CD4-positive, alpha-beta T cell (primary cell): ENCODE results near the gene SLIT1. TPM values are rescaled to one million over a fixed set of nuclear protein-coding genes. Genes with fewer than 3 reads are reported as not detected.

ENCODE experiments used
- ATAC-seq: fragments of 200-7000 bp; cut with Tn5 transposase; one replicate; pipeline ENCODE4 v1.10.0; 2022; ENCODE audit warnings: mild to moderate bottlenecking; ENCODE audit not compliant: poor library complexity
- CTCF ChIA-PET: fragments of 350-600 bp; sonication (Branson Sonifier 250); formaldehyde crosslinking; loops from one replicate; lab custom pipeline; 2021; ENCODE audit warnings: antibody characterized with exemption, inconsistent platforms; lab: Charles Lee
- POLR2A ChIA-PET: fragments of 350-600 bp; sonication (Branson Sonifier 250); formaldehyde crosslinking; loops from one replicate; lab custom pipeline; 2021; ENCODE audit warnings: antibody characterized with exemption, inconsistent platforms; lab: Charles Lee
- DNase-seq, 14 experiments: peaks; one replicate each; pipeline ENCODE4 v3.0.0-alpha.2; 2013 to 2020; ENCODE audit warnings: mixed read lengths in 2 of 14
- H3K27ac ChIP-seq, 2 donors: one replicate each; pipeline versions ENCODE4 v1.5.1 to v1.7.0; 2013; ENCODE audit warnings: low read length in 2 of 2, low read depth in 1 of 2, mild to moderate bottlenecking in 1 of 2
- H3K27me3 ChIP-seq, 2 experiments: 1 replicate in 1 of 2; 2 replicates in 1 of 2; pipeline versions ENCODE4 v1.6.1 to v1.7.0; 2013; ENCODE audit warnings: low read length in 2 of 2, control low read depth in 1 of 2, mild to moderate bottlenecking in 1 of 2, moderate library complexity in 1 of 2; ENCODE audit not compliant: insufficient read depth in 2 of 2, control insufficient read depth in 1 of 2
- H3K36me3 ChIP-seq: one replicate; pipeline ENCODE4 v1.6.1; 2013; ENCODE audit warnings: low read length, control low read depth; ENCODE audit not compliant: insufficient read depth
- H3K4me1 ChIP-seq: one replicate; pipeline ENCODE4 v1.6.1; 2013; ENCODE audit warnings: low read length, control low read depth; ENCODE audit not compliant: insufficient read depth
- H3K4me3 ChIP-seq: one replicate; pipeline ENCODE4 v1.5.1; 2013; ENCODE audit warnings: mild to moderate bottlenecking, low read length, moderate library complexity
- H3K9me3 ChIP-seq, 2 experiments: 1 replicate in 1 of 2; 2 replicates in 1 of 2; pipeline versions ENCODE4 v1.6.1 to v1.7.0; 2013; ENCODE audit warnings: low read length in 2 of 2, mild to moderate bottlenecking in 2 of 2, control low read depth in 1 of 2, moderate library complexity in 1 of 2; ENCODE audit not compliant: control insufficient read depth in 1 of 2, insufficient read depth in 1 of 2
- H3K27ac Mint-ChIP-seq: one replicate; pipeline ENCODE4 v1.8.0; 2020; ENCODE audit warnings: mixed read lengths
- H3K27me3 Mint-ChIP-seq: one replicate; pipeline ENCODE4 v1.8.0; 2021; ENCODE audit warnings: mixed read lengths
- H3K36me3 Mint-ChIP-seq: one replicate; pipeline ENCODE4 v1.8.0; 2021; ENCODE audit warnings: low read depth, mixed read lengths
- H3K4me1 Mint-ChIP-seq: one replicate; pipeline ENCODE4 v1.8.0; 2021; ENCODE audit warnings: low read depth, mixed read lengths
- H3K4me3 Mint-ChIP-seq: one replicate; pipeline ENCODE4 v1.8.0; 2020; ENCODE audit warnings: mild to moderate bottlenecking, mixed read lengths
- H3K9me3 Mint-ChIP-seq: one replicate; pipeline ENCODE4 v1.8.0; 2020; ENCODE audit warnings: mixed read lengths
- CTCF ChIP-seq: fragments of 200-600 bp; IDR thresholded peaks from one replicate; pipeline ENCODE4 v1.8.0; 2022; ENCODE audit warnings: antibody characterized with exemption, mild to moderate bottlenecking
- intact Hi-C, 2 experiments: fragments of 100-400 bp; cut with DNase I in 1 of 2; cut with micrococcal nuclease in 1 of 2; formaldehyde crosslinking; loops; one replicate each; pipeline versions ENCODE4 v1.15.1 to v1.9.0; 2023 to 2025; cut with DNase I, micrococcal nuclease
- total RNA-seq, 174 experiments: library from RNA in 2 of 174; stranded (reverse) in 2 of 174; gene quantifications; one replicate each; pipeline ENCODE4 v1.2.3 and lab custom pipeline; 2021 to 2026

The SLIT1 gene
- total RNA-seq, 2 experiments from 2014 or later: 0.30 to 0.39 TPM

- no peaks in the 10 kb centered on the region for H3K9me3 Mint-ChIP-seq
- Histone ChIP-seq H3K27ac (no peak overlapping the region), H3K4me3 (no peak overlapping the region), H3K27me3 (no peaks in the 10 kb centered on the region), H3K9me3 (peaks cover 0 to 6% of the 10 kb centered on the region in 2 experiments), H3K36me3 (no peaks in the 10 kb centered on the region), H3K4me1 (no peaks in the 10 kb centered on the region)
- no peak for DNase-seq
- H3K27ac Mint-ChIP-seq: no peak overlapping the region
- ATAC-seq: no peak
- no peak overlapping the region for H3K4me3 Mint-ChIP-seq
- H3K27me3 Mint-ChIP-seq: no peaks in the 10 kb centered on the region
- H3K36me3 Mint-ChIP-seq: no peaks in the 10 kb centered on the region
- intact Hi-C loops: no loop called here
- POLR2A ChIA-PET: no interaction called here
- H3K4me1 Mint-ChIP-seq: no peaks in the 10 kb centered on the region
- CTCF ChIA-PET: no interaction called here
- no peak for TF ChIP-seq CTCF
These were observed 142.2 kb downstream of the SLIT1 start for GRCh38 chr10:97043563-97043855.

GRCh38 chr10:97042716-97043562 is 142.8 kb downstream of the SLIT1 start:
- no peak overlapping the region for H3K27ac Mint-ChIP-seq

GRCh38 chr10:97042081-97042480 is 143.7 kb downstream of the SLIT1 start:
- no peak for ATAC-seq
- H3K27ac Mint-ChIP-seq: no peak overlapping the region

More at GRCh38 chr10:97042716-97043562, 142.8 kb downstream of the SLIT1 start:
- no peak overlapping the region for H3K4me3 Mint-ChIP-seq
- Histone ChIP-seq H3K4me1 (peaks cover under 1% of the 10 kb centered on the region), H3K9me3 (peaks cover 0 to 6% of the 10 kb centered on the region in 2 experiments), H3K36me3 (no peaks in the 10 kb centered on the region), H3K27me3 (no peaks in the 10 kb centered on the region), H3K4me3 (no peak overlapping the region), H3K27ac (no peak overlapping the region)
- no peak for DNase-seq
- H3K36me3 Mint-ChIP-seq: no peaks in the 10 kb centered on the region
- H3K9me3 Mint-ChIP-seq: no peaks in the 10 kb centered on the region
- H3K27me3 Mint-ChIP-seq: no peaks in the 10 kb centered on the region
- ChIA-PET POLR2A (no interaction called here), CTCF (no interaction called here)
- intact Hi-C loops: no loop called here
- H3K4me1 Mint-ChIP-seq: no peaks in the 10 kb centered on the region
- ATAC-seq: no peak
- TF ChIP-seq CTCF: no peak

More at GRCh38 chr10:97042081-97042480, 143.7 kb downstream of the SLIT1 start:
- no peaks in the 10 kb centered on the region for H3K36me3 ChIP-seq
- no peak overlapping the region for H3K4me3 ChIP-seq
- intact Hi-C loops: no loop called here
- H3K9me3 Mint-ChIP-seq: no peaks in the 10 kb centered on the region
- H3K9me3 ChIP-seq: peaks cover 0 to 6% of the 10 kb centered on the region in 2 experiments
- H3K4me1 Mint-ChIP-seq: peaks cover 9% of the 10 kb centered on the region
- DNase-seq: no peak
- H3K4me3 Mint-ChIP-seq: no peak overlapping the region
- H3K27me3 Mint-ChIP-seq: no peaks in the 10 kb centered on the region
- ChIA-PET CTCF (no interaction called here), POLR2A (no interaction called here)
- peaks cover 9% of the 10 kb centered on the region for H3K4me1 ChIP-seq
- H3K27ac ChIP-seq: no peak overlapping the region
- no peak for TF ChIP-seq CTCF
- H3K36me3 Mint-ChIP-seq: no peaks in the 10 kb centered on the region
- no peaks in the 10 kb centered on the region for H3K27me3 ChIP-seq
